ENCODE results near the gene STX2.

DNA sequence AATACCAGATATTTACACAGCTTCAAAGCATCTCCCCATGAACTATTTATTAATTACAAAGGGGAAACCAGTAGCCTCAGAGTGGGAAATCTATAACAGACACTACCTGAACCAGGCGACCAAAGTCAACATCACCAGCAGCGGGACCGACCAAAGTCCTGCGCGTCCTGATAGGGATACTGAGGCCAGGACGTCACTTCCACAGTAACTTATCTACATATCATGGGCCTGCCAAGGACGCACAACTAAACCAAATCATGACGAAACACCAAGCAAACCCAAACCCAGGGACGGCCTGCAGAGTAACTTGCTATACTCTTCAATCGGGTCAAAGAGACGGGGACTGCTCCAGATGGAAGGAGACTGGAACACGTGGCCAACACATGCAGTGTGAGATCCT, 96.9 kb downstream of the STX2 start:
- TF ChIP-seq, protein P1, sequence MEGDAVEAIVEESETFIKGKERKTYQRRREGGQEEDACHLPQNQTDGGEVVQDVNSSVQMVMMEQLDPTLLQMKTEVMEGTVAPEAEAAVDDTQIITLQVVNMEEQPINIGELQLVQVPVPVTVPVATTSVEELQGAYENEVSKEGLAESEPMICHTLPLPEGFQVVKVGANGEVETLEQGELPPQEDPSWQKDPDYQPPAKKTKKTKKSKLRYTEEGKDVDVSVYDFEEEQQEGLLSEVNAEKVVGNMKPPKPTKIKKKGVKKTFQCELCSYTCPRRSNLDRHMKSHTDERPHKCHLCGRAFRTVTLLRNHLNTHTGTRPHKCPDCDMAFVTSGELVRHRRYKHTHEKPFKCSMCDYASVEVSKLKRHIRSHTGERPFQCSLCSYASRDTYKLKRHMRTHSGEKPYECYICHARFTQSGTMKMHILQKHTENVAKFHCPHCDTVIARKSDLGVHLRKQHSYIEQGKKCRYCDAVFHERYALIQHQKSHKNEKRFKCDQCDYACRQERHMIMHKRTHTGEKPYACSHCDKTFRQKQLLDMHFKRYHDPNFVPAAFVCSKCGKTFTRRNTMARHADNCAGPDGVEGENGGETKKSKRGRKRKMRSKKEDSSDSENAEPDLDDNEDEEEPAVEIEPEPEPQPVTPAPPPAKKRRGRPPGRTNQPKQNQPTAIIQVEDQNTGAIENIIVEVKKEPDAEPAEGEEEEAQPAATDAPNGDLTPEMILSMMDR (IDR thresholded peaks at IDR 0.05), result no peak
- TF ChIP-seq POLR2AphosphoS5 (IDR thresholded peaks at IDR 0.05) (no peak), EP300 (IDR thresholded peaks at IDR 0.05) (no peak)

Data from esophagus muscularis mucosa (tissue), 4 donors.